ENCODE data around the gene HNRNPUL1.
A peak's percentile ranks its signal among the peaks of the same experiment; 100 is the strongest.

HNRNPUL1 gene

GRCh38 chr19:41263850-41264580, at the start of gene HNRNPUL1:
Gene HNRNPUL1, plus strand, starts transcription at chr19:41264372. Its CDS starts 132 bp downstream, at chr19:41264504.
- peak within 1 kb of the TSS; percentile 91 for H3K4me3 ChIP-seq (ENCODE audit: low read depth, low read length)
- TF ChIP-seq CTCF (conservative IDR thresholded peaks at IDR 0.05; ENCODE audit: low read depth, low read length), result peak; percentile 42
- peak; percentile 100 for DNase-seq (ENCODE audit: low read depth)

- TF ChIP-seq CTCF (conservative IDR thresholded peaks at IDR 0.05; ENCODE audit: low read depth, low read length), result no peak
- no peak for DNase-seq (ENCODE audit: low read depth)
- no peak overlapping the region for H3K4me3 ChIP-seq (ENCODE audit: low read depth, low read length)
Measured at GRCh38 chr19:41217741-41218140, 46.4 kb upstream of the HNRNPUL1 start.

- peak overlapping the region; percentile 79 for H3K4me3 ChIP-seq (ENCODE audit: low read depth, low read length)
Measured at GRCh38 chr19:41218249-41218614, 45.9 kb upstream of the HNRNPUL1 start.

GRCh38 chr19:41218615-41219507, 45.3 kb upstream of the HNRNPUL1 start, which contains the start of gene AXL:
Gene AXL, plus strand, starts transcription at chr19:41219223. Its CDS starts 170 bp downstream, at chr19:41219393.
- no peak for TF ChIP-seq CTCF (conservative IDR thresholded peaks at IDR 0.05; ENCODE audit: low read depth, low read length)
- peak; percentile 68 for DNase-seq (ENCODE audit: low read depth)
- H3K4me3 ChIP-seq (ENCODE audit: low read depth, low read length), result peak within 1 kb of the TSS; percentile 79

More at GRCh38 chr19:41218249-41218614, 45.9 kb upstream of the HNRNPUL1 start:
- no peak for TF ChIP-seq CTCF (conservative IDR thresholded peaks at IDR 0.05; ENCODE audit: low read depth, low read length)
- DNase-seq (ENCODE audit: low read depth), result no peak

- DNase-seq (ENCODE audit: low read depth), result peak; percentile 49
- peak overlapping the region; percentile 79 for H3K4me3 ChIP-seq (ENCODE audit: low read depth, low read length)
- no peak for TF ChIP-seq CTCF (conservative IDR thresholded peaks at IDR 0.05; ENCODE audit: low read depth, low read length)
Measured at GRCh38 chr19:41219924-41220567, 44.1 kb upstream of the HNRNPUL1 start.

GRCh38 chr19:41220811-41221210, 43.4 kb upstream of the HNRNPUL1 start:
- no peak for DNase-seq (ENCODE audit: low read depth)
- TF ChIP-seq CTCF (conservative IDR thresholded peaks at IDR 0.05; ENCODE audit: low read depth, low read length), result no peak
- peak overlapping the region; percentile 79 for H3K4me3 ChIP-seq (ENCODE audit: low read depth, low read length)
